SIG-M5 treated with dmso at 0.1 percent for 504 hours (cell line): Measurements from ENCODE around the gene CCDC159.
"Not testable (repeated sequence)": the region's sequence is repeated elsewhere in the genome, so short reads cannot be mapped to it uniquely, and the experiment has no call there.

Source experiments
- DNase-seq: peaks from one replicate; lab custom pipeline; 2025; ENCODE audit not compliant: unreplicated experiment; lab: John Stamatoyannopoulos, UW

Gene CCDC159

GRCh38 chr19:11338121-11338520 lies 8.2 kb upstream of the CCDC159 start:
- no peak for DNase-seq

- peak; percentile 47 for DNase-seq
Observed at GRCh38 chr19:11338569-11339253, 7.6 kb upstream of the CCDC159 start.

GRCh38 chr19:11339254-11340098 lies 6.8 kb upstream of the CCDC159 start, which contains the start of gene RAB3D:
Gene RAB3D (minus strand): TSS chr19:11339657. CDS start chr19:11337399, 2,258 bp downstream.
- peak; percentile 94 for DNase-seq

GRCh38 chr19:11340099-11340467 lies 6.2 kb upstream of the CCDC159 start:
- not testable (repeated sequence) for DNase-seq

- no peak for DNase-seq
Observed at GRCh38 chr19:11342429-11342828, 3.9 kb upstream of the CCDC159 start.

GRCh38 chr19:11345122-11345803 lies 1.1 kb upstream of the CCDC159 start:
- no peak for DNase-seq

GRCh38 chr19:11347546-11348039 lies 1.3 kb downstream of the CCDC159 start:
- no peak for DNase-seq

GRCh38 chr19:11349171-11349570 lies 2.9 kb downstream of the CCDC159 start:
- no peak for DNase-seq

GRCh38 chr19:11354102-11354501 lies 7.8 kb downstream of the CCDC159 start:
- not testable (repeated sequence) for DNase-seq

- peak; percentile 85 for DNase-seq
Observed at GRCh38 chr19:11355160-11356073, 9.1 kb downstream of the CCDC159 start, which contains the start of gene PLPPR2. Gene PLPPR2 (plus strand): TSS chr19:11355432. CDS start chr19:11357674, 2,242 bp downstream.

GRCh38 chr19:11356074-11356397 lies 9.7 kb downstream of the CCDC159 start:
- no peak for DNase-seq

- no peak for DNase-seq
Observed at GRCh38 chr19:11356676-11357550, 10.6 kb downstream of the CCDC159 start.

- no peak for DNase-seq
Observed at GRCh38 chr19:11359421-11359820, 13.1 kb downstream of the CCDC159 start.

GRCh38 chr19:11361037-11361770 lies 14.9 kb downstream of the CCDC159 start:
- no peak for DNase-seq

- DNase-seq = no peak
Observed at GRCh38 chr19:11361771-11362731, 15.7 kb downstream of the CCDC159 start.

GRCh38 chr19:11363881-11364280 lies 17.6 kb downstream of the CCDC159 start:
- no peak for DNase-seq

GRCh38 chr19:11364296-11364904 lies 18.1 kb downstream of the CCDC159 start:
- DNase-seq = no peak
